ENCODE measurements around the gene FAM3D.
A peak's percentile ranks its signal among the peaks of the same experiment; 100 is the strongest.

- TF ChIP-seq, protein P1, sequence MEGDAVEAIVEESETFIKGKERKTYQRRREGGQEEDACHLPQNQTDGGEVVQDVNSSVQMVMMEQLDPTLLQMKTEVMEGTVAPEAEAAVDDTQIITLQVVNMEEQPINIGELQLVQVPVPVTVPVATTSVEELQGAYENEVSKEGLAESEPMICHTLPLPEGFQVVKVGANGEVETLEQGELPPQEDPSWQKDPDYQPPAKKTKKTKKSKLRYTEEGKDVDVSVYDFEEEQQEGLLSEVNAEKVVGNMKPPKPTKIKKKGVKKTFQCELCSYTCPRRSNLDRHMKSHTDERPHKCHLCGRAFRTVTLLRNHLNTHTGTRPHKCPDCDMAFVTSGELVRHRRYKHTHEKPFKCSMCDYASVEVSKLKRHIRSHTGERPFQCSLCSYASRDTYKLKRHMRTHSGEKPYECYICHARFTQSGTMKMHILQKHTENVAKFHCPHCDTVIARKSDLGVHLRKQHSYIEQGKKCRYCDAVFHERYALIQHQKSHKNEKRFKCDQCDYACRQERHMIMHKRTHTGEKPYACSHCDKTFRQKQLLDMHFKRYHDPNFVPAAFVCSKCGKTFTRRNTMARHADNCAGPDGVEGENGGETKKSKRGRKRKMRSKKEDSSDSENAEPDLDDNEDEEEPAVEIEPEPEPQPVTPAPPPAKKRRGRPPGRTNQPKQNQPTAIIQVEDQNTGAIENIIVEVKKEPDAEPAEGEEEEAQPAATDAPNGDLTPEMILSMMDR (IDR thresholded peaks at IDR 0.05) = peak; percentile 63 to 79 (median 72)
- no peak for TF ChIP-seq POLR2A (IDR thresholded peaks at IDR 0.05)
Measured at GRCh38 chr3:58640700-58641372, 25.7 kb downstream of the FAM3D start.

Measured in testis (tissue), 2 donors.